CD4-positive, alpha-beta T cell (primary cell): ENCODE measurements around the gene CYP2C18. TPM values are rescaled to one million over a fixed set of nuclear protein-coding genes. Genes with fewer than 3 reads are reported as not detected.

ENCODE experiments used
- ATAC-seq: fragments of 200-7000 bp; cut with Tn5 transposase; one replicate; pipeline ENCODE4 v1.10.0; 2022; ENCODE audit warnings: mild to moderate bottlenecking; ENCODE audit not compliant: poor library complexity
- CTCF ChIA-PET: fragments of 350-600 bp; sonication (Branson Sonifier 250); formaldehyde crosslinking; loops from one replicate; lab custom pipeline; 2021; ENCODE audit warnings: antibody characterized with exemption, inconsistent platforms; lab: Charles Lee
- POLR2A ChIA-PET: fragments of 350-600 bp; sonication (Branson Sonifier 250); formaldehyde crosslinking; loops from one replicate; lab custom pipeline; 2021; ENCODE audit warnings: antibody characterized with exemption, inconsistent platforms; lab: Charles Lee
- DNase-seq, 14 experiments: peaks; one replicate each; pipeline ENCODE4 v3.0.0-alpha.2; 2013 to 2020; ENCODE audit warnings: mixed read lengths in 2 of 14
- H3K27ac ChIP-seq, 2 donors: one replicate each; pipeline versions ENCODE4 v1.5.1 to v1.7.0; 2013; ENCODE audit warnings: low read length in 2 of 2, low read depth in 1 of 2, mild to moderate bottlenecking in 1 of 2
- H3K27me3 ChIP-seq, 2 experiments: 1 replicate in 1 of 2; 2 replicates in 1 of 2; pipeline versions ENCODE4 v1.6.1 to v1.7.0; 2013; ENCODE audit warnings: low read length in 2 of 2, control low read depth in 1 of 2, mild to moderate bottlenecking in 1 of 2, moderate library complexity in 1 of 2; ENCODE audit not compliant: insufficient read depth in 2 of 2, control insufficient read depth in 1 of 2
- H3K36me3 ChIP-seq: one replicate; pipeline ENCODE4 v1.6.1; 2013; ENCODE audit warnings: low read length, control low read depth; ENCODE audit not compliant: insufficient read depth
- H3K4me1 ChIP-seq: one replicate; pipeline ENCODE4 v1.6.1; 2013; ENCODE audit warnings: low read length, control low read depth; ENCODE audit not compliant: insufficient read depth
- H3K4me3 ChIP-seq: one replicate; pipeline ENCODE4 v1.5.1; 2013; ENCODE audit warnings: mild to moderate bottlenecking, low read length, moderate library complexity
- H3K9me3 ChIP-seq, 2 experiments: 1 replicate in 1 of 2; 2 replicates in 1 of 2; pipeline versions ENCODE4 v1.6.1 to v1.7.0; 2013; ENCODE audit warnings: low read length in 2 of 2, mild to moderate bottlenecking in 2 of 2, control low read depth in 1 of 2, moderate library complexity in 1 of 2; ENCODE audit not compliant: control insufficient read depth in 1 of 2, insufficient read depth in 1 of 2
- H3K27ac Mint-ChIP-seq: one replicate; pipeline ENCODE4 v1.8.0; 2020; ENCODE audit warnings: mixed read lengths
- H3K27me3 Mint-ChIP-seq: one replicate; pipeline ENCODE4 v1.8.0; 2021; ENCODE audit warnings: mixed read lengths
- H3K36me3 Mint-ChIP-seq: one replicate; pipeline ENCODE4 v1.8.0; 2021; ENCODE audit warnings: low read depth, mixed read lengths
- H3K4me1 Mint-ChIP-seq: one replicate; pipeline ENCODE4 v1.8.0; 2021; ENCODE audit warnings: low read depth, mixed read lengths
- H3K4me3 Mint-ChIP-seq: one replicate; pipeline ENCODE4 v1.8.0; 2020; ENCODE audit warnings: mild to moderate bottlenecking, mixed read lengths
- H3K9me3 Mint-ChIP-seq: one replicate; pipeline ENCODE4 v1.8.0; 2020; ENCODE audit warnings: mixed read lengths
- intact Hi-C, 2 experiments: fragments of 100-400 bp; cut with DNase I in 1 of 2; cut with micrococcal nuclease in 1 of 2; formaldehyde crosslinking; loops; one replicate each; pipeline versions ENCODE4 v1.15.1 to v1.9.0; 2023 to 2025; cut with DNase I, micrococcal nuclease
- total RNA-seq, 174 experiments: library from RNA in 2 of 174; stranded (reverse) in 2 of 174; gene quantifications; one replicate each; pipeline ENCODE4 v1.2.3 and lab custom pipeline; 2021 to 2026
- TF ChIP-seq, protein P1 (sequence below): fragments of 200-600 bp; IDR thresholded peaks from one replicate; pipeline ENCODE4 v1.8.0; 2022; ENCODE audit warnings: antibody characterized with exemption, mild to moderate bottlenecking

CYP2C18 gene
- total RNA-seq, 2 experiments from 2014 or later = not detected

DNA sequence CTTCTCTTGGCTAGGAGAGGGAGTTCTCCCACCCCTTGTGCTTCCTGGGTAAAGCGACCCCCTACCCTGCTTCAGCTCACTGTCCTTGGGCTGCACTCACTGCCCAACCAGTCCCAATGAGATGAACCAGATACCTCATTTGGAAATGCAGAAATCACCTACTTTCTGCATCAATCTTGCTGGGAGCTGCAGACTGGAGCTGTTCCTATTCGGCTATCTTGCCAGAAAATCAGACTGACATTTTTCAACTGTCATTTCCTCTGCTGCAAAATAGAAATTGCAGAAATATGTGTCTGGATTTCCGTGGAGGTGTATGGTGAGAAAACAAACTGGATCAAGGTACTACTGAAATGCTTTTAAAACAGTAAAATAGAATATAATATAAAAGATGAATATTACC lies 43.0 kb upstream of the CYP2C18 start:
- H3K27ac ChIP-seq = no peak overlapping the region
- no peaks in the 10 kb centered on the region for H3K27me3 ChIP-seq
- Mint-ChIP-seq H3K27ac (no peak overlapping the region), H3K4me1 (no peaks in the 10 kb centered on the region), H3K9me3 (peaks cover 11% of the 10 kb centered on the region), H3K4me3 (no peak overlapping the region), H3K36me3 (peaks cover 3% of the 10 kb centered on the region), H3K27me3 (peaks cover 23% of the 10 kb centered on the region)
- no peak overlapping the region for H3K4me3 ChIP-seq
- CTCF ChIA-PET = no interaction called here
- intact Hi-C loops = no loop called here
- TF ChIP-seq, protein P1, sequence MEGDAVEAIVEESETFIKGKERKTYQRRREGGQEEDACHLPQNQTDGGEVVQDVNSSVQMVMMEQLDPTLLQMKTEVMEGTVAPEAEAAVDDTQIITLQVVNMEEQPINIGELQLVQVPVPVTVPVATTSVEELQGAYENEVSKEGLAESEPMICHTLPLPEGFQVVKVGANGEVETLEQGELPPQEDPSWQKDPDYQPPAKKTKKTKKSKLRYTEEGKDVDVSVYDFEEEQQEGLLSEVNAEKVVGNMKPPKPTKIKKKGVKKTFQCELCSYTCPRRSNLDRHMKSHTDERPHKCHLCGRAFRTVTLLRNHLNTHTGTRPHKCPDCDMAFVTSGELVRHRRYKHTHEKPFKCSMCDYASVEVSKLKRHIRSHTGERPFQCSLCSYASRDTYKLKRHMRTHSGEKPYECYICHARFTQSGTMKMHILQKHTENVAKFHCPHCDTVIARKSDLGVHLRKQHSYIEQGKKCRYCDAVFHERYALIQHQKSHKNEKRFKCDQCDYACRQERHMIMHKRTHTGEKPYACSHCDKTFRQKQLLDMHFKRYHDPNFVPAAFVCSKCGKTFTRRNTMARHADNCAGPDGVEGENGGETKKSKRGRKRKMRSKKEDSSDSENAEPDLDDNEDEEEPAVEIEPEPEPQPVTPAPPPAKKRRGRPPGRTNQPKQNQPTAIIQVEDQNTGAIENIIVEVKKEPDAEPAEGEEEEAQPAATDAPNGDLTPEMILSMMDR = no peak
- POLR2A ChIA-PET = no interaction called here
- no peak for ATAC-seq
- no peak for DNase-seq
- H3K9me3 ChIP-seq = peaks cover 4 to 8% of the 10 kb centered on the region in 2 experiments
- no peaks in the 10 kb centered on the region for H3K36me3 ChIP-seq
- no peaks in the 10 kb centered on the region for H3K4me1 ChIP-seq

DNA sequence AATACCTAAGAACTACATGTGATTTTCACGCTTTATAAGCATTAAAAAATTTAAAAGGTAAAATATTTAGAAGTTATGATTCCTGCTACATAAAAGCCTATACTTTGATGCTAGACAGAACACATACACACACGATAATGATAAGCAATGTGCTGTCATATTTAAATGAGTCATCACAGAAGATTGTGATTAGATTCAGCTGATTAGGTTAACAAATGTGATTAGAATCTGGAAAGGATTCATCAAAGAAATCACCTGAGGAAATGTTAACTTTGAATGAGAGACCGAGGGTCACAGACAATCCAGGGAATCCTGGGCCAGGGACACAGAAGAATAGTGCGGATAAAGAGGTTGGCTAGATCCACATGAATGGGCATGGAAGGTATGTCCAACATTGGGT lies 42.0 kb upstream of the CYP2C18 start:
- peaks cover 11% of the 10 kb centered on the region for H3K9me3 Mint-ChIP-seq
- ChIA-PET POLR2A (no interaction called here), CTCF (no interaction called here)
- Histone ChIP-seq H3K27ac (no peak overlapping the region), H3K9me3 (peaks cover 4 to 8% of the 10 kb centered on the region in 2 experiments), H3K27me3 (no peaks in the 10 kb centered on the region), H3K4me1 (no peaks in the 10 kb centered on the region), H3K36me3 (no peaks in the 10 kb centered on the region), H3K4me3 (no peak overlapping the region)
- H3K4me3 Mint-ChIP-seq = no peak overlapping the region
- peaks cover 23% of the 10 kb centered on the region for H3K27me3 Mint-ChIP-seq
- intact Hi-C loops = no loop called here
- H3K27ac Mint-ChIP-seq = no peak overlapping the region
- TF ChIP-seq, protein P1 = no peak
- H3K4me1 Mint-ChIP-seq = no peaks in the 10 kb centered on the region
- no peak for DNase-seq
- no peak for ATAC-seq
- H3K36me3 Mint-ChIP-seq = peaks cover 3% of the 10 kb centered on the region

DNA sequence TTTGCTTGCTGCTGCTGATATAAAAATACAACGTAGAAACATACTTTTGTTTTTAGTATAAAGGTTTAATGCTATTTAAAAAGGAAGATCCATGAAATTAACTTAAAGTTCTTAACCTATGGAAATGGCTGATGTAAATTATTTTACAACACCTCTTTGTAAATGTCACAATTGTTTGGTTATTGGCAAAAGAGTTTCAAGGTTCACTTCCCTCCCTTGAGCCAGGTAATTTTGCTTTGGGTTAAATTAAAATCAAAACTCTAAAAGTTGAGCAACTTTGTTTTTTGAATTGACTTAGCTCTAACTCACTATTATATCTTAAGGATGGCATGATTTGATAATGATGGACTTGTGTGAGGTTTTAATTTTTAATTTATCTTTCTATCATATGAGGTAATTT lies 39.2 kb upstream of the CYP2C18 start:
- H3K4me3 ChIP-seq = no peak overlapping the region
- CTCF ChIA-PET = no interaction called here
- H3K36me3 ChIP-seq = no peaks in the 10 kb centered on the region
- DNase-seq = no peak
- H3K9me3 Mint-ChIP-seq = no peaks in the 10 kb centered on the region
- peaks cover 0 to 7% of the 10 kb centered on the region in 2 experiments for H3K9me3 ChIP-seq
- peaks cover 13% of the 10 kb centered on the region for H3K27me3 Mint-ChIP-seq
- H3K27me3 ChIP-seq = no peaks in the 10 kb centered on the region
- no peak for ATAC-seq
- no peaks in the 10 kb centered on the region for H3K4me1 Mint-ChIP-seq
- no peak overlapping the region for H3K4me3 Mint-ChIP-seq
- POLR2A ChIA-PET = no interaction called here
- TF ChIP-seq, protein P1 = no peak
- no peak overlapping the region for H3K27ac Mint-ChIP-seq
- no peaks in the 10 kb centered on the region for H3K4me1 ChIP-seq
- H3K27ac ChIP-seq = no peak overlapping the region
- no peaks in the 10 kb centered on the region for H3K36me3 Mint-ChIP-seq
- intact Hi-C loops = no loop called here
